GM18499 (cell line): ENCODE results near the gene TMPRSS4.

ENCODE experiments used
- ATAC-seq: cut with Tn5 transposase; IDR thresholded peaks from one replicate; pipeline ENCODE4 v1.9.1; 2021; ENCODE audit warnings: moderate number of reproducible peaks; ENCODE audit not compliant: insufficient read depth, unreplicated experiment

TMPRSS4 gene

DNA sequence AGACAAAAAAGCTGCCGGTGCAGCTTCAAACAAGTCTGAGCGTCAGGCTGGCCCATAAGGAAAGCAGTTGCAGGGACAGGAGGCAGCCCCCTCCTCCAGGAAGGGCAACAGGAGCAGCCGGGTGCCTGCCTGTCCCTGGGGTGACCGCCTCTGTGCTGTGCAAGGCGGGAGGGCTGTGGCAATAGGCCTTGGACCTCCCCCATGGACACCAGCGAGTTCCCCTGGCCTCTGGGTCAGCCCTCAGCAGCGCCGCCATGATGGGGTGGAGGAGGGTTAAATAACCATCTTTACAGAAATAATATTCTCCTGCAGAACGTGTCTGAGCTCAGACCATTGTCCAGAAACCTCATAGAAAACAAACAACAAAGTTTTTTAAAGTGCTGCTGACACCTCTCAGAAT lies 3.3 kb upstream of the TMPRSS4 start:
- ATAC-seq = no peak

DNA sequence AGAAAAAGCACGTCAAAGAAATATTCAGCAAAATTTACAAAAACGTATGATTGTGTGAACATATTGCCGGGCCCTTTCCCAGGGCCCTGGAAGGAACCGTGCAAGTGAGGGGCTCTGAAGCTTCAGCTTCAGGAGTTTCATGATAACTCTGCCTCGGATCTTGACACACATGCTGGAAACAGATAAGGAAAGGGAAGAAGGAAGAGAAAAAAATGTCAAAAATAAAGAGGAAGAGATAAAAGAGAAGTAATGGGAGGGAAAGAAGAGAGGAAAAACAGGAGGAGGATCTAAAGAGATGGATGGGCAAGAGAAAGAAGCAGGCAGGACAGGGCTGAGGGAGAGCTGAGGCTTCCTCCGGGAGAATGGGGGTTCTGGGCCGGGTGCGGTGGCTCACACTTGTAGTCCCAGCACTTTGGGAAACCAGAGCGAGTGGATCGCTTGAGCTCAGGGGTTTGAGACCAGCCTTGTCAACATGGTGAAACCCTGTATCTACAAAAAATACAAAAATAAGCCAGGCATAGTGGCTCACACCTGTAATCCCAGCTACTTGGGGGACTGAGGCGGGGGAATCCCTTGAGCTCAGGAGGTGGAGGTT lies 2.7 kb upstream of the TMPRSS4 start:
- ATAC-seq = no peak

- no peak for ATAC-seq
Measured at GRCh38 chr11:118074785-118075184, 2.1 kb upstream of the TMPRSS4 start.

- no peak for ATAC-seq
Measured at GRCh38 chr11:118078911-118079411, 2.1 kb downstream of the TMPRSS4 start.

DNA sequence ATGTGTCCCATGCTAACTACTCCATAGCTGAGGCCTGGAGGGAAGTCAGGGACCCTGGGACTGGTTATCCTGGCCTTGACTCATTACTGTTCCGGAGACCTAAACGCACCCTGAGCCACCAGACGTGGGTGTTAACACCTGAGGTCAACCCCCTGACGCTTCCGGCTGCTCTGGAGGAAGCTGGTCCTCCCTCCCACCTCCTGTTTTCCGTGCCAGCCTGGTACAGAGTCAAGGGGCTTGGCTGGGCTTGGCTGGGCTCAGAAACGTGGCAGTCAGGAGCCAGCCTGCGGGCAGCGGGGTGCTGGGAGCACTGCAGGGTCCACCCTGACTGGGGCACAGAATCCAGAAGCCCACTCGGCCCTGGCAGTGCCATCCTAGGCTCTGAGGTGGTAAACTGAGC lies 2.6 kb downstream of the TMPRSS4 start:
- ATAC-seq = no peak

DNA sequence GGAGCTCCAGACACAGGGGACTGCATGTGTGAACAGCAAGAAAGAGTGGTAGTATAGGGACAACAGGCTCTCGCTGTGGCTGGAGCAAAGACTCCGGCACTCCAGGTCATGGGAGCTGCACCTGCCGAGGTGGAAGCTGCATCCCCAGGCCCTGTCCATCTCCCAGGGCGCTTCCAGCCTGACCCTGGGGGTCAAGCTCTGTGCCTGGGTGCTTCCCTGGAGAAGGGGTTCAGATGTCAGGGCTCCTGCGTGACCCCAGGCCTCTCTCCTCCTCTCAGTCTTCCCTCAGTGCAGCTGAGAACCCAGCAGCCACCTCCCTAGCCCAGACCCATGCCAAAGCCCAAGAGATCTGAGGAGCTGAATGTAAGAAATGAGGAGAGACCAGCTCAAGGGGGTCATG lies 3.4 kb downstream of the TMPRSS4 start:
- ATAC-seq = no peak

DNA sequence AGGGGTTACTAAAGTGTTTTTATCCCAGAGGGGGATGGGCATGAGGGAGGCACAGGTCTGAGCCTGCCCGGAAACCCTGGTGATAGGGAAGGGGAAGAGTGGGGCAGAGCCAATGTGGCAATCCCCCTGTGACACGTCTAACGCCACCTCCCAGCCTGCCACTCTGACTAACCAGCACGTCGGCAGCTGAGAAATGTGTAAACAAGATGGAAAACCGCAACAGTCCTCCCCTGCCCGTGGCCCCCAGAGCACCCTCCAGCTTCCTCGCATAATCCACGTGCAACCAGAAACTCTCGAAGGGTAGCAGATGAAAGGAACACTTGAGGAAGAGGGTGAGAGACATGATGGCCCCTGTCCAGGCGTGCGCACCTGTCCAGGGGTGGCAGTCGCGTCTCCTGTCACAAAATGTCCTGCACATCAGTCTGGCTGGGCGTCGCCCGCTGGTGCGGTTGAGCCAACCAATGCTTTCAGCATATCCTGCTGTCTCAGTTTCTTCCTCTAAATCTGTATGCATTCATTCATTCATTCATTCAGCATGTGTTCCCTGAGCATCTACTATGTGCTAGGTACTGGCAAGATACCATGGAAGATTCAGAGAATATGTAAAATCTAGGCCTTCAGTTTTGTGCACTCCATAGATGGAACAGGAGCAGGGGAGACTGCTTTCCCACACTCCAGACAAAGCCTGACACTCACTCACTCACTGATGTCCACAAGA lies 4.5 kb downstream of the TMPRSS4 start:
- no peak for ATAC-seq

GRCh38 chr11:118082880-118083552 lies 6.1 kb downstream of the TMPRSS4 start:
- ATAC-seq = no peak

DNA sequence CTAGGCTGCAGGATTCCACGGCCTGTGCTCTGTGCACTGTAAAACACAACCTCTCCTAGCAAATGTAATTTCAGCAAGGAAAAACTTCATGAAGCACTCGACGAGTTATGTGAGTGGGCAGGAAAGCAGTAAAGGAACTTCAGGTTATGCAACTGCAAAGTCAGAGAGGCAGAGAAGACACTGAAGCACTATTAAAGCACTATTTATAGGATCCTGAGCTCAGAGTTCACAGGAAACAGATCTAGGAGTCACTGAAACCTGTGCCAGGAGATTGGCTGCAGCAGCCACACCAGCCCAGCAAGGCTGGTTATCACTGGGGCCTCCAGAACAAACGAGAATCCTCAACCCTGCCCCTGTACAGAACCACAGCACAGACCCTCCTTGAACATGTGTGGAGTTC lies 7.4 kb downstream of the TMPRSS4 start:
- ATAC-seq = no peak

DNA sequence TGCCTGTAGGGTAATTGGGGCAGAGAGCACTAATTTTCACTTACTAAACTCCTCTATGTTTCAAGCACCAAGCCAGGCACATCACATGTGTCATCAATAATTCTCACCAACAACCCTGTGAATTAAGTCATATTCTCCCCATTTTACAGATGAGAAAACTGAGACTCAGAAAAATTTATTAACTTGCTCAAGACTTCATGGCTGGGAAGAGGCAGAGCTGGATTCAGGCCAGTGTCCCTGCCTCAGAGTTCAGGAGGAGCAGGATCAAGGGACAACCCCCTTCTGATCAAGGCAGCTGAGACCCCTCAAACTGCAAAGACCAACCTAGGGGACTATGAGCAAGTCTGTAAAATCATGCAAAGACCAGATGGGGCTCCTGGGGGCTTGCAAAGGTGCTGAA lies 7.8 kb downstream of the TMPRSS4 start:
- no peak for ATAC-seq

DNA sequence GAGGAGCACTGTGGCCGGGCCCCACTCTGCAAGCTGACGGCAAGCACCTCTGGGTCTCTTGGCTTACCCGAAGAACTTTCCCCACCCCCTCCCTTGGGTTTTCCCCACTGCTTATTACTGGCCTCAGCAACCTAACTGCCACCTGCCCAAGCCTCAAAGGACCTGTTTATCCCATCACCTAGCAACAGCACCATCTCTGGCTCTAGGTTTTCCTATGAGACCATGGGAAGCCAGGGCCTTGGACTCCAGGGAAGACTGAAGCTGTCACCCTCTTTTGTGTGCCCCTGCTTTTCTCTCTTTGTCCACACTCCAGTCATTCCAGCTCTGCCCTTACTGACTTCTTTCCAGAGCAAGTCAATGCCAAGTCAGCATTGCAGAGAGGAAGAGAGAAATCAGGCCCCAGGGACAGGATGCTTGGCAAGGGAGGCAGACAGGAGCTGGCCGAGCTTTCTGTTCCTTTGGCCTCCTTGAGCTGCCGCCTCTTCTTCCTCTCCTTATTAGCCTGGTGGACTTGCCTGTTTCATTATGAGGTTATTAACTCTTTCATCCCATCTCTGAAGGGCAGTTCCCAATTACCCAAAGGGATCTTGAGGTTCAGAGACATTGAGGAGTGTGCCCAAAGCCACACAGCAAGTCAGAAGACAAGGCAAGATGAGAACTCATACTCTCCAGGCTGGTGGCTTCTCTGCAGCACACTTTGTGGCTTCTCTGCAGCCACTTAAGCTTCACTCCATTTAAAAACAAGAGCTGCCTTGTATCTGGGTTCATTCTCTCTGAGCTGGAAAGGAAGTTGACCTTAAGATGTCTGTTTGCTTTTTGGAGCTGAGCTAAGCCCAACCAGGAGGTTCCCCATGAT lies 10.3 kb downstream of the TMPRSS4 start, which contains the start of gene SMIM35:
Gene SMIM35, minus strand, starts transcription at position 51 of the 856 bp plus-strand sequence. CDS start 206 bp downstream, outside the sequence.
- ATAC-seq = no peak

GRCh38 chr11:118087931-118088330 lies 11.1 kb downstream of the TMPRSS4 start:
- no peak for ATAC-seq

- ATAC-seq = no peak
Measured at GRCh38 chr11:118088531-118088930, 11.7 kb downstream of the TMPRSS4 start.

DNA sequence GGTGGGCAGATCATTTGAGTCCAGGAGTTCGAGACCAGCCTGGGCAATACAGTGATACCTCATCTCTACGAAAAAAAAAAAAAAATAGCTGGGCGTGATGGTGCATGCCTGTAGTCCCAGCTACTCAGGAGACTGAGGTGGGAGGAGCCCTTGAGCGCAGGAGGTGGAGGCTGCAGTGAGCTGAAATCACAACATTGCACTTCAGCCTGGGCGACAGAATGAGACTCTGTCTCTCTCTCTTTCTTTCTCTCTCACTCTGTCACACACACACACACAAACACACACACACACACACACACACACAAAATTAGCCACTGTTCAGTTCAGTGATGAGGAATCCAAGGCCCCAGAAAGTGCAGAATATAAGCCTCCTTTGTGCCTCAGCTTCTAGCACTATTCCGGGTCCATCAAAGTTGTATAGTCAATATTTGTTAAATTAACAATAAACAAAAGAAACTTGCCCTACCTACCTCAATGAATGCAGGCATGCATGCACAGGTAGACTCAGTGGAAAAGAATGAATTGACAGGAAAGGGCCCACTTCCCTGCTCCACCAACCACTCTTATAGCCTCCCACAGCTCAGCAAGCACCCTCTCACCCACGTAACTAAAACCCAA lies 13.8 kb downstream of the TMPRSS4 start:
- ATAC-seq = no peak

GRCh38 chr11:118091690-118092089 lies 14.8 kb downstream of the TMPRSS4 start:
- no peak for ATAC-seq

- no peak for ATAC-seq
Measured at GRCh38 chr11:118092907-118093571, 16.2 kb downstream of the TMPRSS4 start.

- no peak for ATAC-seq
Measured at GRCh38 chr11:118095493-118095892, 18.6 kb downstream of the TMPRSS4 start.

DNA sequence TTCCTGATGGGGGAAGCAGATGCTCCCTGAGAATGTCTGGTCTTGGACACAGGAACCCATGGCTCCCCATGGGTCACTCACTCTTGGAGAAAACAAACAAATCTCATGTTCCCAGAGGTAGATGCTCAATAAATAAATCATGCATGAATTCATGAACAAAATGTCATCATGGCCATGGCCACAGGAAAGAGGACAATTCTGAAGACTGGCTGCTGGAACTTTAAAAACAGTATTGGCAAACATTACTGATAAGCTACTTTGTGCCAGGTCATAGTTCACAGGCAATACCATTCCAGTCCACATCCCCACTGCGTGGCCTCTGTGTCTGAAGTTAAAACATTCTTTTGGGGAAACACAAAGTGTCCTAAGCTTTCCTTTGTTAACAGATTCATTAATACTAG lies 19.1 kb downstream of the TMPRSS4 start:
- no peak for ATAC-seq

GRCh38 chr11:118098996-118099837 lies 22.3 kb downstream of the TMPRSS4 start:
- ATAC-seq = no peak
